Hepatocyte (in vitro differentiated cells): ENCODE measurements around the gene ELK3. TPM values are rescaled to one million over a fixed set of nuclear protein-coding genes. Genes with fewer than 3 reads are reported as not detected.

ENCODE experiments used
- DNase-seq: peaks from one replicate; pipeline ENCODE4 v3.0.0-alpha.2; 2016; ENCODE audit warnings: low spot score
- H2AFZ ChIP-seq: fragments of 200-600 bp; sonication (generic); 2 replicates; pipeline ENCODE4 v1.6.0; 2016; ENCODE audit warnings: antibody characterized with exemption, mild to moderate bottlenecking
- H3K27ac ChIP-seq: fragments of 200-600 bp; sonication (generic); 2 replicates; pipeline ENCODE4 v1.5.1; 2016; ENCODE audit warnings: mild to moderate bottlenecking
- H3K27me3 ChIP-seq: fragments of 200-600 bp; sonication (generic); 2 replicates; pipeline ENCODE4 v1.6.1; 2016
- H3K36me3 ChIP-seq: fragments of 200-600 bp; sonication (generic); replicated peaks from 2 replicates; pipeline ENCODE4 v1.5.1; 2016; ENCODE audit warnings: low read depth; ENCODE audit not compliant: insufficient read depth
- H3K4me1 ChIP-seq: fragments of 200-600 bp; sonication (generic); 2 replicates; pipeline ENCODE4 v1.5.1; 2016; ENCODE audit warnings: mild to moderate bottlenecking, moderate library complexity; ENCODE audit not compliant: insufficient read depth
- H3K4me2 ChIP-seq: fragments of 200-600 bp; sonication (generic); 2 replicates; pipeline ENCODE4 v1.6.0; 2016
- H3K4me3 ChIP-seq: fragments of 200-600 bp; sonication (generic); 2 replicates; pipeline ENCODE4 v1.5.1; 2016; ENCODE audit warnings: mild to moderate bottlenecking
- H3K79me2 ChIP-seq: fragments of 200-600 bp; sonication (generic); 2 replicates; pipeline ENCODE4 v1.6.0; 2017; ENCODE audit warnings: mild to moderate bottlenecking
- H3K9me2 ChIP-seq: fragments of 200-600 bp; sonication (generic); replicated peaks from 2 replicates; pipeline ENCODE4 v1.6.0; 2017; ENCODE audit warnings: mild to moderate bottlenecking; ENCODE audit not compliant: insufficient read depth
- H3K9me3 ChIP-seq: fragments of 200-600 bp; sonication (generic); 2 replicates; pipeline ENCODE4 v1.5.1; 2016; ENCODE audit warnings: low read depth, mild to moderate bottlenecking
- H4K20me1 ChIP-seq: fragments of 200-600 bp; sonication (generic); 2 replicates; pipeline ENCODE4 v1.6.0; 2016; ENCODE audit warnings: mild to moderate bottlenecking; ENCODE audit not compliant: insufficient read depth, poor library complexity, severe bottlenecking
- CTCF ChIP-seq: fragments of 200-600 bp; sonication (generic); IDR thresholded peaks from 2 replicates; pipeline ENCODE4 v1.5.1; 2016; ENCODE audit warnings: antibody characterized with exemption, mild to moderate bottlenecking; ENCODE audit not compliant: poor library complexity
- EZH2 ChIP-seq: fragments of 200-600 bp; sonication (generic); IDR thresholded peaks from 2 replicates; pipeline ENCODE4 v1.6.1; 2016; ENCODE audit warnings: antibody characterized with exemption, mild to moderate bottlenecking, borderline replicate concordance
- EZH2phosphoT487 ChIP-seq: fragments of 200-600 bp; sonication (generic); IDR thresholded peaks from one replicate; pipeline ENCODE4 v1.6.1; 2018; ENCODE audit warnings: antibody characterized with exemption, mild to moderate bottlenecking, low read depth, moderate library complexity; ENCODE audit not compliant: unreplicated experiment, severe bottlenecking
- WGBS: methylation state at CpG from one replicate; pipeline ENCODE4 v1.1.6; 2016; ENCODE audit warnings: low lambda C conversion rate; ENCODE audit errors: missing lambda C conversion rate; 5-methylcytosine and 5-hydroxymethylcytosine counted together
- polyA plus RNA-seq: library from polyadenylated mRNA; unstranded; fragments of >200 nt; fragmentation: Nextera tagmentation; extraction: Ambion mirVana; gene quantifications from 2 replicates; pipeline ENCODE4 v1.2.1, GENCODE V29; 2016
- total RNA-seq: library from RNA; depleted of rRNA; stranded (reverse); fragments of >200 nt; gene quantifications from 2 replicates; pipeline ENCODE4 v1.2.3, GENCODE V29; 2014

ELK3 gene
- total and polyA plus RNA-seq, 2 experiments from 2014 or later: 12.1 to 12.9 TPM

DNA sequence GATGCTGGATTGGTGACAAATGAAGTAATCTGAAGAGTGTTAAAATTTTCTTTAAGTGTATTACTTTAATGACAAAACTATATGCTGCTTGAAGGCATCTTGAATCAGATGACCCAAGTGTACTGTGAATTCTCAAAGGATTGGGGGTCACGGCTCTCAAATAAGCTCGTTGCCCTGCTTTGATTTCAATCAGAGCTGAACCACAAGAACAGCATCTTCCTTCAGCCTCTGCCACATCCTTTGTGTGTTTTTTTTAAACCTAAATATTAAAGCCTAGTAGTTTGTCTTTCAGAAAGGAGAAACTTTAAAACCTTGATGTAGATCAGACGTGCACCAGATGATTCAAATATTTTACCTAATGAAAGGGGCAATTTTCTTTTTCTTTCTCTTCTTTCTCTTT lies 11.7 kb downstream of the ELK3 start:
- Histone ChIP-seq H3K9me3 (no peaks in the 10 kb centered on the region), H3K27ac (no peak overlapping the region), H3K79me2 (peaks cover 23% of the 10 kb centered on the region), H4K20me1 (no peaks in the 10 kb centered on the region), H3K9me2 (no peaks in the 10 kb centered on the region), H3K4me1 (no peaks in the 10 kb centered on the region), H3K4me3 (no peak overlapping the region), H3K27me3 (no peaks in the 10 kb centered on the region), H2AFZ (no peak overlapping the region), H3K36me3 (no peaks in the 10 kb centered on the region), H3K4me2 (no peak overlapping the region)
- TF ChIP-seq EZH2 (no peak), EZH2phosphoT487 (no peak), CTCF (no peak)
- no peak for DNase-seq
- WGBS: 83% methylated on average over 3 of the region's 3 CpGs

GRCh38 chr12:96206936-96207662 lies 12.9 kb downstream of the ELK3 start:
- Histone ChIP-seq H2AFZ (no peak overlapping the region), H3K9me2 (no peaks in the 10 kb centered on the region), H3K36me3 (no peaks in the 10 kb centered on the region), H3K4me3 (no peak overlapping the region), H3K79me2 (peaks cover 20% of the 10 kb centered on the region), H4K20me1 (no peaks in the 10 kb centered on the region), H3K4me2 (no peak overlapping the region), H3K9me3 (no peaks in the 10 kb centered on the region), H3K27me3 (no peaks in the 10 kb centered on the region), H3K27ac (no peak overlapping the region), H3K4me1 (no peaks in the 10 kb centered on the region)
- DNase-seq: no peak
- 83% methylated on average over 4 of the region's 4 CpGs for WGBS
- TF ChIP-seq CTCF (no peak), EZH2 (no peak), EZH2phosphoT487 (no peak)

DNA sequence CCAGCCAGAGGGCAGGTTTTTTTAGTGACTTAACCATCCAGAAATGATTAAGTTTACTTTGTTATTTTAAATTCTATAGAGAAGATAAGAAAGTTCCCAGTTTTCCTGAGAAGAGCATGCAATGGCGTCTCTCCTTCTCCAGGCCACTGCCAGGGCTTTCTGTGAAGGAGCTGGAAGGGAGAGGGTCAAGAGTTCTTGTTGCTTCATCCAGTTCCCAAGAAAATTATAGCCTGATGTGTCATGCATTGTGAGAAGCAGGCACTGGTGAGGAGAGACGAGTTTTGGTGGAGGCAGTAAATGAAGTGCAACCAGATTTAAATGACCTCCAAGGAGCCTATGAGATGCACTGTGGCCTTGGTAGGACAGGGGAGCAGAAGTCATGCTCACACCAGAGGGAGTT lies 14.2 kb downstream of the ELK3 start:
- H3K36me3 ChIP-seq: no peaks in the 10 kb centered on the region
- no peak overlapping the region for H3K4me3 ChIP-seq
- no peak for DNase-seq
- H2AFZ ChIP-seq: no peak overlapping the region
- H3K79me2 ChIP-seq: peaks cover 20% of the 10 kb centered on the region
- no peaks in the 10 kb centered on the region for H3K4me1 ChIP-seq
- H3K4me2 ChIP-seq: no peak overlapping the region
- TF ChIP-seq CTCF (no peak), EZH2 (no peak), EZH2phosphoT487 (no peak)
- no peaks in the 10 kb centered on the region for H3K9me3 ChIP-seq
- H3K27ac ChIP-seq: no peak overlapping the region
- H3K9me2 ChIP-seq: no peaks in the 10 kb centered on the region
- no peaks in the 10 kb centered on the region for H3K27me3 ChIP-seq
- H4K20me1 ChIP-seq: no peaks in the 10 kb centered on the region
- WGBS: 68% methylated on average over 2 of the region's 2 CpGs
